Stimulated activated CD4-positive, alpha-beta T cell treated with anti-CD3 and anti-CD28 coated beads, Interleukin-12 subunit alpha, Interleukin-12 subunit beta, amount 100 ng/mL, for 48 hours (primary cell): ENCODE measurements around the gene OR5I1.
"Not testable (repeated sequence)": the region's sequence is repeated elsewhere in the genome, so short reads cannot be mapped to it uniquely, and the experiment has no call there.

Experiments
- DNase-seq, 3 donors: peaks; one replicate each; pipeline ENCODE4 v3.0.0-alpha.2; 2020; ENCODE audit warnings: low read depth in 2 of 3, low spot score in 1 of 3

The OR5I1 gene

DNA sequence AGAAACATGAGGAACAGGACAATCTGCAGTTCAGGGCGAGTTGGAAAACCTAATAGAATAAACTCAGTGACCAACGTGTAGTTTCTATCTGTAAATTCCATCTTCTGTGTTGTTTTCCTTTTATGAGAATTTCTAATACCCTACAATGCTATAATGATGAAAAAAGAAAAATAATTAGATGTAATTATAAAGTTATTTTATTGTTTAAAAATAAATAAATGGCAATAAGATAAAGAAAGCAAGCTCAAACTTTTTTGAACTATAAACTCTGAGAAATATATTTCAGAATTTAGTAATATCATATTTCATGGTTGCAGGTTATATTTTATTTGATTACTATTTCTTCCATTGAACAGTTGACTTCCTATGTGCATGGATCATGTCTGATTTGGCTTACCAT lies at the start of gene OR5I1:
TSS of gene OR5I1 (minus strand) at position 101 of the 400 bp plus-strand sequence. CDS start at position 101, 0 bp downstream.
- DNase-seq: no peak

DNA sequence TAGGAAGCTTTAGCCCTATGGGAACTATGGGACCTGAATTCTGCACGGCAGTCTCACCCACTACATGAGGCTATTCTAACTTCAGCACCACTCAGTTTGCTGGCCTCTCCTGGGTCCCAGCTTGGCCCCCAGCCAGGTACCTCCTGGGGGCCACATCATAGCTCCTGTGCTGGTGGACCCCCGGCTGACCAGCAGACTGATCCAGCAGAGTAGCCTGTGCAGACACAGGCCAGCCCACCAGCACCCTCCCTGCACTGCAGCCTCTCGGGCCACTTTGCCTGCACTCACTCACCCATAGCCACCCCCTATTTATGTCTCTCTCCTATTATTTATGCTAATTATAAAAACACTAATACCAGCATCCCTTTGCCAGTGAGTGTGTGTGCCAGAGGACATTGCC lies 34.7 kb upstream of the OR5I1 start:
- DNase-seq: no peak

DNA sequence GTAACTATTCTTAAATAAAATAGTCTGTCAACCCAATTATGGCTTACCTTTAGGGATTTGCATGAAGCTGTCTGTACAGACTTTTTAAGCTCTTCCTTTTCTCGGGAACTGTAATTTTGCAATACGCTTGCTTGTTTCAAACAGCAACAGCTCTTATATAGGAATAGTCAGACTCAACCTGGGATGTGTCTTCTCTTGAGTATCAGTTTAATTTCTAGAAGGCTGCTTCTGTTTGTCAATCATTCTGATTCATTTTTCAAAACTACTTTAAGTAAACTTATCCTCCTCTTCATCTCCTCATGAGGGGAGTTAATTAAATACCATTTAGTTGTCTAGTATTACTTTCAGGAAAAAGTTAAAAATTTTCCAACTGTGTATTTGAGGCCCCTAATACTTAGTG lies 33.6 kb upstream of the OR5I1 start, which contains the start of gene OR10AG1:
TSS of gene OR10AG1 (minus strand) at position 101 of the 400 bp plus-strand sequence. CDS start at position 63, 38 bp downstream.
- DNase-seq: no peak

GRCh38 chr11:55967914-55968313 lies 31.7 kb upstream of the OR5I1 start:
- DNase-seq: no peak

GRCh38 chr11:55966391-55966790 lies 30.2 kb upstream of the OR5I1 start:
- DNase-seq: no peak

DNA sequence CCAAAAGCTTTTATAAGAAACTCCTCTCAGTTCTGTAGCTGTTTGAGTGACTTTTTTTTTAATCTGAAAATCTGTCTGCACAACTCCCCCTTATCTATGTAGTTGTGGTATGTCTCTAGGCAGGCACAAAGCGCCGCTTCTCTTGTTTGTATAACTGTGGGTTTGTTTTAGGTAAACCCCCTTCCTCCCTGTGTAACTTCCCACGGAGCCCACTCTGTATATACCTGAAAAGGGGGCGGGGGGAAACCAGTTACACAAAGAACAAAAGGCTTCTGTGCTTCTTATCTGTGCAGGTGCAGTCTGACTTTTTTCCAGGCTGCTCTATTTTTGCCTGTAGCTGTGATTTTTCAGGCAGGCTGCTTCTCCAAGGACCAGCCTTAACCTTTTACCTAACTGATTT lies 20.3 kb upstream of the OR5I1 start:
- DNase-seq: no peak

- DNase-seq: no peak
Measured at GRCh38 chr11:55949330-55949729, 13.1 kb upstream of the OR5I1 start.

- DNase-seq: no peak
Measured at GRCh38 chr11:55942785-55943392, 6.7 kb upstream of the OR5I1 start.

DNA sequence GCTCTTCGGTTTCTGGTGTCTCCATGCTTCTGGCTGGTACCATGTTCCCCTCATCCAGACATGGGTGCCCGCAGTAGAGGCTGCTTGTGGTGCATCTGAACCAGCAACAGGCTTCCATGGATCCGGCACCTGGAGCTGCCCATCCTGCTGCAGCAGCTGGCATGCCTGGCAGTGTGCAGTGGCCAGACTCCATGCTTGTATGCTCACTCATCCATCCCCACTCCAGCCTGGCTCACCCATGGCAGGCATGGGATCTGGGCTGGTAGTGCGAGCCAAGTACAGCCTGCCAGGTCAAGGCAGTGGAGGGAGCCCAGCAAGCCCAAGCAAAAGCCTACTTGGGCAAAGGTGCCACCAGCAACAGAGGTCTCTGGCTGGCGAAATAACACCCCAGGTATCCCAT lies 15.7 kb downstream of the OR5I1 start:
- DNase-seq: no peak

DNA sequence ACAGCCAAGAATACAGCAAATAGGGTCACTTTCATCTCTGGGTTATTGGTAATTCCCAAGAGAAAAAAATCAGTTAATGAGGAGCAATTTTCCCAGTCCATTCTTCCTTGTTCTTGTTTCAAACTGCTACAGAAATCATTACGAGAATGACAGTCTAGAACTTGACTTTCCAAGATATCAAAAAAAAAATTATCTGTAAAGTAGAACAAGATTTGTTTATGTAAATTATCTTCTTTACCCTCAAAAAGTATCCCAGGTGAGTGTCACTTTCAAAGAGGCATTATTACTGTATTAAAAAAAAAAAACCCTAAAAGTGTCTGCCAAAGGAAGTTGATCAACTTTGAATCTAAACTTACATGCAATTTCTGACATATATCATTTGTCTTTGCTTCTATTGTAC lies 21.7 kb downstream of the OR5I1 start, which contains the start of gene OR5W2:
TSS of gene OR5W2 (minus strand) at position 101 of the 400 bp plus-strand sequence. CDS start at position 101, 0 bp downstream.
- DNase-seq: no peak

GRCh38 chr11:55902308-55902707 lies 33.9 kb downstream of the OR5I1 start:
- no peak for DNase-seq

DNA sequence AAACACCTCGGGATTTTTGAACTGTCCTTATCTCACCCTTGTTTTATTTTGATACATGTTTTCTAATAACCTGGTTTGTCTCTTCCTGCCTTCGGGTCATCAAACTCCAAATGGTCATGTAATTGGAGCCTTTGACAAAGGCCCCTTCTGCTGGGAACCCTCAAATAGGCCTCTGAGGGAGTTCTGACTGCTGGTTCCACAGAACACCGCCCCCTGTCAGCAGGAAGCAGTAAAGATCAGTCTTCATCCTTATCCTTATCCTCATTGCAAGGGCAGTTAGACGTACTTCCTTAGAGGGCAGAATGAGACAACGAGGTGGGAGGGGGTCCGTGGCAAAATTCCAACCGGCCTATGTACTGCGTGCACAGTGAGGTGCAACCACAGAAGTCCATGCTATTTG lies 41.0 kb downstream of the OR5I1 start:
- DNase-seq: no peak

DNA sequence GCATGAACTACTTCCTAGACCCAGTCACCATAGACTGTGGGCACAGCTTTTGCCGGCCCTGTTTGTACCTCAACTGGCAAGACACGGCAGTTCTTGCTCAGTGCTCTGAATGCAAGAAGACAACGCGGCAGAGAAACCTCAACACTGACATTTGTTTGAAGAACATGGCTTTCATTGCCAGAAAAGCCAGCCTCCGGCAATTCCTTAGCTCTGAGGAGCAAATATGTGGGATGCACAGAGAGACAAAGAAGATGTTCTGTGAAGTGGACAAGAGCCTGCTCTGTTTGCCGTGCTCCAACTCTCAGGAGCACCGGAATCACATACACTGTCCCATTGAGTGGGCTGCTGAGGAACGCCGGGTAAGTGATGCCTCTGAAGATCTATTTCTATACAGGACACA lies 50.7 kb downstream of the OR5I1 start:
- not testable (repeated sequence) for DNase-seq
